ENCODE measurements around the gene FGG. TPM values are rescaled to one million over a fixed set of nuclear protein-coding genes. Genes with fewer than 3 reads are reported as not detected.

Gene FGG
- total and polyA plus RNA-seq, 2 of the 13 experiments (the other 11 are each of a cell fraction or from before 2014, with no cell fraction given): 1,037 to 2,423 TPM

DNA sequence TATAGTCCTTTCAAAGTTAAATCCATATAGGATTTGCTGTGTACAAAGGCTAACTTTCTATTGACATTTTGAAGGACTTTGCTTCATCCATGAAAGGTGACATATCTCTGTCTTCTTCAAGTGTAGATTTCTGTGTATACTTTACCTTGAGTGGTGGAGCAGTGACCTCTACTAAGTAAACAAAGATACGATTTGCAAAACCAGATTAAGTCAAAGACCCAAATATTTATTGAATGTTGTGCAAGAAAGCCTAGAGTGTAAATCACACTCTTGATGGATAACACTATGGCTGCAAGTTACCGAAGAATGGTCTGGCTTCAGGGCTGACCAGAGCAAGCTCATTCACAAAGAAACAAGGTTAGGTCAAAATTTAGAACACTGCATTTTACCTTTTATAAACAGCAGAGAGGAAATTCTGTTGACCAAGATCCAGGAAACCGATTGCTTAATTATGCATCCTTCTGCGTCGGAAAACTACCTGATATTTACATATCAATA, 5.4 kb upstream of the FGG start (continued):
- TF ChIP-seq, protein P1, sequence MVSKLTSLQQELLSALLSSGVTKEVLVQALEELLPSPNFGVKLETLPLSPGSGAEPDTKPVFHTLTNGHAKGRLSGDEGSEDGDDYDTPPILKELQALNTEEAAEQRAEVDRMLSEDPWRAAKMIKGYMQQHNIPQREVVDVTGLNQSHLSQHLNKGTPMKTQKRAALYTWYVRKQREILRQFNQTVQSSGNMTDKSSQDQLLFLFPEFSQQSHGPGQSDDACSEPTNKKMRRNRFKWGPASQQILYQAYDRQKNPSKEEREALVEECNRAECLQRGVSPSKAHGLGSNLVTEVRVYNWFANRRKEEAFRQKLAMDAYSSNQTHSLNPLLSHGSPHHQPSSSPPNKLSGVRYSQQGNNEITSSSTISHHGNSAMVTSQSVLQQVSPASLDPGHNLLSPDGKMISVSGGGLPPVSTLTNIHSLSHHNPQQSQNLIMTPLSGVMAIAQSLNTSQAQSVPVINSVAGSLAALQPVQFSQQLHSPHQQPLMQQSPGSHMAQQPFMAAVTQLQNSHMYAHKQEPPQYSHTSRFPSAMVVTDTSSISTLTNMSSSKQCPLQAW (CRISPR knock-in tag; IDR thresholded peaks at IDR 0.05): peak; percentile 91
- peak; percentile 100 for TF ChIP-seq FOXA3 (CRISPR knock-in tag; IDR thresholded peaks at IDR 0.05)
- TF ChIP-seq, protein P2, sequence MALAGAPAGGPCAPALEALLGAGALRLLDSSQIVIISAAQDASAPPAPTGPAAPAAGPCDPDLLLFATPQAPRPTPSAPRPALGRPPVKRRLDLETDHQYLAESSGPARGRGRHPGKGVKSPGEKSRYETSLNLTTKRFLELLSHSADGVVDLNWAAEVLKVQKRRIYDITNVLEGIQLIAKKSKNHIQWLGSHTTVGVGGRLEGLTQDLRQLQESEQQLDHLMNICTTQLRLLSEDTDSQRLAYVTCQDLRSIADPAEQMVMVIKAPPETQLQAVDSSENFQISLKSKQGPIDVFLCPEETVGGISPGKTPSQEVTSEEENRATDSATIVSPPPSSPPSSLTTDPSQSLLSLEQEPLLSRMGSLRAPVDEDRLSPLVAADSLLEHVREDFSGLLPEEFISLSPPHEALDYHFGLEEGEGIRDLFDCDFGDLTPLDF (CRISPR knock-in tag; IDR thresholded peaks at IDR 0.05): no peak
- TF ChIP-seq ZNF292 (CRISPR knock-in tag; IDR thresholded peaks at IDR 0.05; ENCODE audit: borderline replicate concordance, low read depth): no peak
- TF ChIP-seq, protein P3, sequence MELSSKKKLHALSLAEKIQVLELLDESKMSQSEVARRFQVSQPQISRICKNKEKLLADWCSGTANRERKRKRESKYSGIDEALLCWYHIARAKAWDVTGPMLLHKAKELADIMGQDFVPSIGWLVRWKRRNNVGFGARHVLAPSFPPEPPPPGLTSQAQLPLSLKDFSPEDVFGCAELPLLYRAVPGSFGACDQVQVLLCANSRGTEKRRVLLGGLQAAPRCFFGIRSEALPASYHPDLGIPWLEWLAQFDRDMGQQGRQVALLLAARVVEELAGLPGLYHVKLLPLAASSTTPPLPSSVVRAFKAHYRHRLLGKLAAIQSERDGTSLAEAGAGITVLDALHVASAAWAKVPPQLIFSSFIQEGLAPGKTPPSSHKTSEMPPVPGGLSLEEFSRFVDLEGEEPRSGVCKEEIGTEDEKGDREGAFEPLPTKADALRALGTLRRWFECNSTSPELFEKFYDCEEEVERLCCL (CRISPR knock-in tag; IDR thresholded peaks at IDR 0.05; ENCODE audit: borderline replicate concordance): no peak; the same call in 1 of the 2 replicates
- peak; percentile 98 for TF ChIP-seq MED13 (CRISPR knock-in tag; IDR thresholded peaks at IDR 0.05)
- TF ChIP-seq ISL2 (CRISPR knock-in tag; IDR thresholded peaks at IDR 0.05): peak; percentile 100
- peak; percentile 80 for TF ChIP-seq ARNTL (CRISPR knock-in tag; IDR thresholded peaks at IDR 0.05)
- no peak for TF ChIP-seq NFYB (CRISPR knock-in tag; IDR thresholded peaks at IDR 0.05)
- peak; percentile 85; the same call in 1 of the 2 replicates for TF ChIP-seq JUNB (CRISPR knock-in tag; IDR thresholded peaks at IDR 0.05; ENCODE audit: borderline replicate concordance)
- TF ChIP-seq, protein P4, sequence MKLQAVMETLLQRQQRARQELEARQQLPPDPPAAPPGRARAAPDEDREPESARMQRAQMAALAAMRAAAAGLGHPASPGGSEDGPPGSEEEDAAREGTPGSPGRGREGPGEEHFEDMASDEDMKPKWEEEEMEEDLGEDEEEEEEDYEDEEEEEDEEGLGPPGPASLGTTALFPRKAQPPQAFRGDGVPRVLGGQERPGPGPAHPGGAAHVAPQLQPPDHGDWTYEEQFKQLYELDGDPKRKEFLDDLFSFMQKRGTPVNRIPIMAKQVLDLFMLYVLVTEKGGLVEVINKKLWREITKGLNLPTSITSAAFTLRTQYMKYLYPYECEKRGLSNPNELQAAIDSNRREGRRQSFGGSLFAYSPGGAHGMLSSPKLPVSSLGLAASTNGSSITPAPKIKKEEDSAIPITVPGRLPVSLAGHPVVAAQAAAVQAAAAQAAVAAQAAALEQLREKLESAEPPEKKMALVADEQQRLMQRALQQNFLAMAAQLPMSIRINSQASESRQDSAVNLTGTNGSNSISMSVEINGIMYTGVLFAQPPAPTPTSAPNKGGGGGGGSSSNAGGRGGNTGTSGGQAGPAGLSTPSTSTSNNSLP (IDR thresholded peaks at IDR 0.05; ENCODE audit: low read depth, low read length): peak; percentile 100
- TF ChIP-seq KLF13 (CRISPR knock-in tag; IDR thresholded peaks at IDR 0.05): no peak
- peak; percentile 76 for TF ChIP-seq KLF6 (CRISPR knock-in tag; IDR thresholded peaks at IDR 0.05)
- peak; percentile 100 for TF ChIP-seq RCOR2 (CRISPR knock-in tag; IDR thresholded peaks at IDR 0.05)
- peak; percentile 33; the same call in 1 of the 2 replicates for TF ChIP-seq GABPB1 (CRISPR knock-in tag; IDR thresholded peaks at IDR 0.05)
- 0 out of 2 replicates have a peak, but pooled peaks have one; percentile 29 for TF ChIP-seq ZNF121 (CRISPR knock-in tag; IDR thresholded peaks at IDR 0.05)
- TF ChIP-seq NCOR1 (IDR thresholded peaks at IDR 0.05; ENCODE audit: borderline replicate concordance, low read length): peak; percentile 100
- TF ChIP-seq ZNF264 (CRISPR knock-in tag; IDR thresholded peaks at IDR 0.05): 0 out of 2 replicates have a peak, but pooled peaks have one; percentile 62
- TF ChIP-seq ZFP36L2 (CRISPR knock-in tag; IDR thresholded peaks at IDR 0.05): no peak
- TF ChIP-seq ZEB1 (IDR thresholded peaks at IDR 0.05; ENCODE audit: insufficient replicate concordance, low read depth): peak; percentile 74
- no peak for TF ChIP-seq SETDB1 (CRISPR knock-in tag; IDR thresholded peaks at IDR 0.05; ENCODE audit: borderline replicate concordance)
- TF ChIP-seq, protein P5, sequence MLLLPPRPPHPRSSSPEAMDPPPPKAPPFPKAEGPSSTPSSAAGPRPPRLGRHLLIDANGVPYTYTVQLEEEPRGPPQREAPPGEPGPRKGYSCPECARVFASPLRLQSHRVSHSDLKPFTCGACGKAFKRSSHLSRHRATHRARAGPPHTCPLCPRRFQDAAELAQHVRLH (CRISPR knock-in tag; IDR thresholded peaks at IDR 0.05; ENCODE audit: borderline replicate concordance, low read depth): peak; percentile 66; the same call in 1 of the 2 replicates
- TF ChIP-seq, protein P6, sequence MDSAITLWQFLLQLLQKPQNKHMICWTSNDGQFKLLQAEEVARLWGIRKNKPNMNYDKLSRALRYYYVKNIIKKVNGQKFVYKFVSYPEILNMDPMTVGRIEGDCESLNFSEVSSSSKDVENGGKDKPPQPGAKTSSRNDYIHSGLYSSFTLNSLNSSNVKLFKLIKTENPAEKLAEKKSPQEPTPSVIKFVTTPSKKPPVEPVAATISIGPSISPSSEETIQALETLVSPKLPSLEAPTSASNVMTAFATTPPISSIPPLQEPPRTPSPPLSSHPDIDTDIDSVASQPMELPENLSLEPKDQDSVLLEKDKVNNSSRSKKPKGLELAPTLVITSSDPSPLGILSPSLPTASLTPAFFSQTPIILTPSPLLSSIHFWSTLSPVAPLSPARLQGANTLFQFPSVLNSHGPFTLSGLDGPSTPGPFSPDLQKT (CRISPR knock-in tag; IDR thresholded peaks at IDR 0.05; ENCODE audit: borderline replicate concordance): no peak
- peak; percentile 55; the same call in 1 of the 2 replicates for TF ChIP-seq ZNF317 (CRISPR knock-in tag; IDR thresholded peaks at IDR 0.05)

Measured in HepG2 (cell line).